ENCODE results near the gene ARHGAP6. TPM values are rescaled to one million over a fixed set of nuclear protein-coding genes. Genes with fewer than 3 reads are reported as not detected.

Gene ARHGAP6
- total and polyA plus RNA-seq, 2 donors from 2014 or later = 6.0 to 20.4 TPM

- H3K27ac ChIP-seq (ENCODE audit: low read depth in 2 of 2, low read length in 2 of 2) = no peak overlapping the region
- FAIRE-seq (no peak), DNase-seq (no peak)
- no peaks in the 10 kb centered on the region for H3K9me3 ChIP-seq (ENCODE audit: control insufficient read depth in 2 of 3, insufficient read depth in 1 of 3, low read length in 3 of 3)
- H3K36me3 ChIP-seq (ENCODE audit: control insufficient read depth in 2 of 3, insufficient read depth in 3 of 3, low read length in 3 of 3) = no peaks in the 10 kb centered on the region
- H3K9ac ChIP-seq (ENCODE audit: low read length in 3 of 3) = no peak overlapping the region
- no peak overlapping the region for H3K4me3 ChIP-seq (ENCODE audit: low read length in 3 of 3)
- no peaks in the 10 kb centered on the region for H3K4me1 ChIP-seq (ENCODE audit: control insufficient read depth in 2 of 3, insufficient read depth in 2 of 3, low read depth in 1 of 3, low read length in 3 of 3)
- intact Hi-C loops (cut with DNase I) = no loop called here
- TF ChIP-seq CTCF (IDR thresholded peaks at IDR 0.05; ENCODE audit: borderline replicate concordance, extremely low read depth, insufficient read depth) = no peak
- no peaks in the 10 kb centered on the region for H3K27me3 ChIP-seq (ENCODE audit: control insufficient read depth, insufficient read depth, low read length)
Observed at GRCh38 chrX:11399489-11400094, 266.1 kb downstream of the ARHGAP6 start.

- Histone ChIP-seq H3K27ac (ENCODE audit: low read depth in 2 of 2, low read length in 2 of 2) (no peak overlapping the region), H3K9ac (ENCODE audit: low read length in 3 of 3) (no peak overlapping the region), H3K36me3 (ENCODE audit: control insufficient read depth in 2 of 3, insufficient read depth in 3 of 3, low read length in 3 of 3) (no peaks in the 10 kb centered on the region), H3K4me1 (ENCODE audit: control insufficient read depth in 2 of 3, insufficient read depth in 2 of 3, low read depth in 1 of 3, low read length in 3 of 3) (no peaks in the 10 kb centered on the region), H3K27me3 (ENCODE audit: control insufficient read depth, insufficient read depth, low read length) (no peaks in the 10 kb centered on the region), H3K4me3 (ENCODE audit: low read length in 3 of 3) (no peak overlapping the region), H3K9me3 (ENCODE audit: control insufficient read depth in 2 of 3, insufficient read depth in 1 of 3, low read length in 3 of 3) (no peaks in the 10 kb centered on the region)
- FAIRE-seq (no peak), DNase-seq (no peak)
- no peak for TF ChIP-seq CTCF (IDR thresholded peaks at IDR 0.05; ENCODE audit: borderline replicate concordance, extremely low read depth, insufficient read depth)
- intact Hi-C loops (cut with DNase I) = no loop called here
Observed at GRCh38 chrX:11398785-11399184, 266.9 kb downstream of the ARHGAP6 start.

GRCh38 chrX:11398139-11398538, 267.6 kb downstream of the ARHGAP6 start:
- Histone ChIP-seq H3K9ac (ENCODE audit: low read length in 3 of 3) (no peak overlapping the region), H3K9me3 (ENCODE audit: control insufficient read depth in 2 of 3, insufficient read depth in 1 of 3, low read length in 3 of 3) (no peaks in the 10 kb centered on the region), H3K27ac (ENCODE audit: low read depth in 2 of 2, low read length in 2 of 2) (no peak overlapping the region), H3K36me3 (ENCODE audit: control insufficient read depth in 2 of 3, insufficient read depth in 3 of 3, low read length in 3 of 3) (no peaks in the 10 kb centered on the region), H3K4me3 (ENCODE audit: low read length in 3 of 3) (no peak overlapping the region), H3K27me3 (ENCODE audit: control insufficient read depth, insufficient read depth, low read length) (no peaks in the 10 kb centered on the region), H3K4me1 (ENCODE audit: control insufficient read depth in 2 of 3, insufficient read depth in 2 of 3, low read depth in 1 of 3, low read length in 3 of 3) (no peaks in the 10 kb centered on the region)
- intact Hi-C loops (cut with DNase I) = no loop called here
- peak; percentile 25 for FAIRE-seq
- TF ChIP-seq CTCF (IDR thresholded peaks at IDR 0.05; ENCODE audit: borderline replicate concordance, extremely low read depth, insufficient read depth) = no peak
- no peak for DNase-seq

GRCh38 chrX:11397680-11398079, 268.0 kb downstream of the ARHGAP6 start:
- no peak overlapping the region for H3K4me3 ChIP-seq (ENCODE audit: low read length in 3 of 3)
- H3K27ac ChIP-seq (ENCODE audit: low read depth in 2 of 2, low read length in 2 of 2) = no peak overlapping the region
- intact Hi-C loops (cut with DNase I) = no loop called here
- DNase-seq (no peak), FAIRE-seq (no peak)
- no peaks in the 10 kb centered on the region for H3K27me3 ChIP-seq (ENCODE audit: control insufficient read depth, insufficient read depth, low read length)
- TF ChIP-seq CTCF (IDR thresholded peaks at IDR 0.05; ENCODE audit: borderline replicate concordance, extremely low read depth, insufficient read depth) = no peak
- no peaks in the 10 kb centered on the region for H3K9me3 ChIP-seq (ENCODE audit: control insufficient read depth in 2 of 3, insufficient read depth in 1 of 3, low read length in 3 of 3)
- no peaks in the 10 kb centered on the region for H3K4me1 ChIP-seq (ENCODE audit: control insufficient read depth in 2 of 3, insufficient read depth in 2 of 3, low read depth in 1 of 3, low read length in 3 of 3)
- no peak overlapping the region for H3K9ac ChIP-seq (ENCODE audit: low read length in 3 of 3)
- no peaks in the 10 kb centered on the region for H3K36me3 ChIP-seq (ENCODE audit: control insufficient read depth in 2 of 3, insufficient read depth in 3 of 3, low read length in 3 of 3)

Measured in kidney (tissue), 14 donors.